Adrenal gland (tissue), 12 donors: ENCODE results near the gene MAN1A1. TPM values are rescaled to one million over a fixed set of nuclear protein-coding genes. Genes with fewer than 3 reads are reported as not detected.

Source experiments
- DNase-seq, 7 donors: peaks; one replicate each; pipeline ENCODE4 v3.0.0-alpha.2; 2019 to 2020
- H3K27ac ChIP-seq, 5 donors: fragments of 200-600 bp; sonication (generic) in 4 of 5; 1 replicate in 3 of 5; 2 replicates in 2 of 5; pipeline versions ENCODE4 v1.5.1 to v1.8.0; 2016 to 2020; ENCODE audit warnings: mild to moderate bottlenecking in 1 of 5
- H3K27me3 ChIP-seq: fragments of 200-600 bp; 2 replicates; pipeline ENCODE4 v1.8.0; 2021
- H3K36me3 ChIP-seq, 2 donors: fragments of 200-600 bp; replicated peaks in 1 of 2; 1 replicate in 1 of 2; 2 replicates in 1 of 2; pipeline versions ENCODE4 v1.5.1 to v1.8.0; 2018 to 2022
- H3K4me1 ChIP-seq, 2 donors: fragments of 200-600 bp; replicated peaks in 1 of 2; 1 replicate in 1 of 2; 2 replicates in 1 of 2; pipeline versions ENCODE4 v1.5.1 to v1.8.0; 2018 to 2021
- H3K4me3 ChIP-seq, 4 donors: fragments of 200-600 bp; sonication (generic) in 3 of 4; one replicate each; pipeline ENCODE4 v1.5.1; 2016 to 2018
- H3K9me3 ChIP-seq, 3 donors: fragments of 200-600 bp; sonication (generic) in 1 of 3; replicated peaks in 1 of 3; 1 replicate in 2 of 3; 2 replicates in 1 of 3; pipeline versions ENCODE4 v1.5.1 to v1.8.0; 2016 to 2021
- POLR2A ChIP-seq, 2 donors: fragments of 450-650 bp; IDR thresholded peaks; one replicate each; pipeline ENCODE4 v1.6.1; 2017; ENCODE audit warnings: antibody characterized with exemption in 2 of 2, mild to moderate bottlenecking in 2 of 2, moderate library complexity in 1 of 2
- WGBS, 4 donors: extraction: QIAGEN DNeasy Blood & Tissue Kit in 2 of 4; methylation state at CpG; one replicate each; pipeline versions ENCODE4 v1.1.5 to v1.1.7; 2013 to 2017; 5-methylcytosine and 5-hydroxymethylcytosine counted together
- intact Hi-C, 2 donors: fragments of 100-400 bp; cut with DNase I; formaldehyde crosslinking; loops; one replicate each; pipeline versions ENCODE4 v1.14.1 to v1.15.0; 2022 to 2023
- polyA plus RNA-seq, 3 donors: library from polyadenylated mRNA; stranded (reverse); fragments of 200-250 nt in 2 of 3; fragments of 350-450 nt in 1 of 3; fragmentation: Illumina TruSeq in 1 of 3; extraction: RNeasy Lipid Tissue Mini Kit (QIAGEN cat#74804) in 1 of 3; gene quantifications; one replicate each; pipeline ENCODE4 v1.2.3, GENCODE V29; 2013 to 2014
- total RNA-seq, 9 donors: library from RNA; depleted of rRNA in 4 of 9; stranded (reverse); fragments of >200 nt in 4 of 9; fragments of 120-200 nt in 1 of 9; fragmentation: NEBNext Ultra II Directional in 1 of 9; extraction: Animal tissue kit (Norgen Biotek cat#: 25700) in 1 of 9; gene quantifications; one replicate each; pipeline versions ENCODE4 v1.1.0 to v1.2.4, GENCODE V29; 2013 to 2023
- TF ChIP-seq, protein P1 (sequence below), 6 experiments: fragments of 450-650 bp in 4 of 6; fragments of 200-600 bp in 2 of 6; sonication (generic) in 1 of 6; IDR thresholded peaks; 1 replicate in 5 of 6; 2 replicates in 1 of 6; pipeline versions ENCODE4 v1.5.1 to v1.8.0; 2016 to 2021; ENCODE audit warnings: antibody characterized with exemption in 6 of 6, mild to moderate bottlenecking in 2 of 6, moderate library complexity in 1 of 6
- donor health status: healthy with polysubstance abuse.
- donor health status: Bipolar disorder and iron deficiency.
- donor health status: DM: yes; HTN: yes; CAD: no.
- donor health status: DM: no; HTN: no; CAD: no.
- donor health status: DM: no; HTN: no; CAD: no.
- donor health status: DM: yes; HTN: yes; CAD: no.

Gene MAN1A1
- total and polyA plus RNA-seq, 12 donors, result 11.1 to 178 (median 108) TPM

DNA sequence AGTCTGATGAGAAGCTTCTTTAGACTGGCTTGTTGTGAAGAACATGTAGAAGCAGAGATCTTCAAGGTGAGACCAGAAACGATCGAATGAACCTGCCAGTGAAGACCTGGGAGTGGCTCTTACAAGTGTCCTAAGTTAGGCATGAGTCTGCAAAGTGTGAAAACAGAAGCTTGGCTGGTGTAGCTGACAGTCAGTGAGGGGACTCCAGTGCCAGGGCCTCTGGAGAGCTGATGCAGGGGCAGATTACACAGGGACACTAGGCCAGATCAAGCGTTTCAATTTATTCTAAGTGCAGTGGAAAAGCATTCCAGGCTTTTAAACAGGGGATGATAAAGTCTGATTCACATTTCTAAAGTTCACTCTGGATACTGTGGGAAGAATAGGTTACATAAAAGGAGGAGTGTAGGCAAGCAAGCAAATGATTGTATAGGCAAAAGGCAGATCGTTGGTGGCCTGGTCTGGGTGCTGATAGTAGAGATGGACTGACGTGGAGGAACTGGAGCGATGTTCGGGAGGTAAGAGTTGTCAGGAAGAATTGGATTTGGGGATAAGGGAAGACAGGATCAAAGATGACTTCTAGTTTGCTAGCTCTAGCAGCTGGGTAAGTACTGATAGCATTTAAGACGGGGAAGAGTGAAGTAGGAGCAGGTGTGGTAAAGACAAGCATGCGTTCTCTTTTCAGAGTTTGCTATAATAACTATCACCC lies 133.5 kb downstream of the MAN1A1 start:
- peaks cover 0 to 12% of the 10 kb centered on the region in 2 donors for H3K4me1 ChIP-seq
- TF ChIP-seq, protein P1, sequence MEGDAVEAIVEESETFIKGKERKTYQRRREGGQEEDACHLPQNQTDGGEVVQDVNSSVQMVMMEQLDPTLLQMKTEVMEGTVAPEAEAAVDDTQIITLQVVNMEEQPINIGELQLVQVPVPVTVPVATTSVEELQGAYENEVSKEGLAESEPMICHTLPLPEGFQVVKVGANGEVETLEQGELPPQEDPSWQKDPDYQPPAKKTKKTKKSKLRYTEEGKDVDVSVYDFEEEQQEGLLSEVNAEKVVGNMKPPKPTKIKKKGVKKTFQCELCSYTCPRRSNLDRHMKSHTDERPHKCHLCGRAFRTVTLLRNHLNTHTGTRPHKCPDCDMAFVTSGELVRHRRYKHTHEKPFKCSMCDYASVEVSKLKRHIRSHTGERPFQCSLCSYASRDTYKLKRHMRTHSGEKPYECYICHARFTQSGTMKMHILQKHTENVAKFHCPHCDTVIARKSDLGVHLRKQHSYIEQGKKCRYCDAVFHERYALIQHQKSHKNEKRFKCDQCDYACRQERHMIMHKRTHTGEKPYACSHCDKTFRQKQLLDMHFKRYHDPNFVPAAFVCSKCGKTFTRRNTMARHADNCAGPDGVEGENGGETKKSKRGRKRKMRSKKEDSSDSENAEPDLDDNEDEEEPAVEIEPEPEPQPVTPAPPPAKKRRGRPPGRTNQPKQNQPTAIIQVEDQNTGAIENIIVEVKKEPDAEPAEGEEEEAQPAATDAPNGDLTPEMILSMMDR (IDR thresholded peaks at IDR 0.05), result no peak
- no peak for TF ChIP-seq POLR2A (IDR thresholded peaks at IDR 0.05)

DNA sequence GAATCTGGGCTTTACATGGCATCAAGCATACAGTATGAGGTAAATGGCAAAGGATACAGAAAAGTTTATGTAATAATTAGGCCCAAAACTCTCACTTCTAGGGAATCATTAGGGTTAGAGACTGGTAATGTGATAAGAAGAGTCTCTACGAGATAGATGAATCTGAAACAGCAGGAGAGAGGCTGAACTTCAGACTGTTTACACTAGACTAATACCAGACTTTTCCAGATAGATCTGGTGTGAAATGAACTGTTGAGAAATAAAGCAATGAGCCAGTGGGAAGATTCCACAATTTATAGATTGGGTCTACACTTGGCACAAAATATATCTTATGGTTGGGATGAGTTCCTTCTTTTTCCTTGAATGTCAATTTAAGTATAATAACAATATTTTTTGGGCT lies 134.3 kb downstream of the MAN1A1 start:
- Histone ChIP-seq H3K4me1 (peaks cover 0 to 6% of the 10 kb centered on the region in 2 donors), H3K4me3 (no peak overlapping the region), H3K9me3 (no peaks in the 10 kb centered on the region), H3K27me3 (no peaks in the 10 kb centered on the region), H3K27ac (no peak overlapping the region), H3K36me3 (no peaks in the 10 kb centered on the region)
- no peak for DNase-seq
- intact Hi-C loops, result no loop called here
- 58 to 76% (median 71%) methylated on average over 1 of the region's 1 CpG for WGBS, 4 donors
- no peak for TF ChIP-seq POLR2A (IDR thresholded peaks at IDR 0.05)
- TF ChIP-seq, protein P1 (IDR thresholded peaks at IDR 0.05), result no peak

More for the DNA sequence above, 133.5 kb downstream of the MAN1A1 start:
- Histone ChIP-seq H3K27me3 (no peaks in the 10 kb centered on the region), H3K4me3 (no peak overlapping the region), H3K9me3 (no peaks in the 10 kb centered on the region), H3K36me3 (no peaks in the 10 kb centered on the region), H3K27ac (no peak overlapping the region)
- WGBS, 4 donors, result 92 to 95% (median 94%) methylated on average over 9 of the region's 9 CpGs
- no peak for DNase-seq
- intact Hi-C loops, result no loop called here

DNA sequence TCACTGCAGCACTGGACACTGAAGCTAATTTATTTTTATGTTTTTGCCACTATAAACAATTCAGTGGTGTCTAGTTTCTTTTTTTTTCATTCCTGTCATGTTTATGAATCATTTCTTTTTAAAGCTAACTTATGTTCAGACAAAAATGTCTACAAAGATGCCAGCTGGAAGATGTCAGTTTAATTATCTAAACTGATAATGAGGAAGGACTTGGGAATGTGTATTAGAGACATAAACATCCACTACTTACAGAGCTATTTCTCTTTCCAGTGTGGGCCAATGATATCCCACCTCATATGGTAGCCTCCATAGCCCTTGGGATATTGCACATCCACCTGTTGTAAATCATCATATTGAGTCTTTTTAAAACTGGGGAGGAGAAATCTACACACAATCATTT lies 139.0 kb downstream of the MAN1A1 start:
- TF ChIP-seq, protein P1 (IDR thresholded peaks at IDR 0.05), result no peak
- TF ChIP-seq POLR2A (IDR thresholded peaks at IDR 0.05), result no peak
- Histone ChIP-seq H3K9me3 (no peaks in the 10 kb centered on the region), H3K36me3 (no peaks in the 10 kb centered on the region), H3K4me3 (no peak overlapping the region), H3K27me3 (no peaks in the 10 kb centered on the region), H3K4me1 (no peaks in the 10 kb centered on the region), H3K27ac (no peak overlapping the region)
- intact Hi-C loops, result no loop called here
- no peak for DNase-seq

DNA sequence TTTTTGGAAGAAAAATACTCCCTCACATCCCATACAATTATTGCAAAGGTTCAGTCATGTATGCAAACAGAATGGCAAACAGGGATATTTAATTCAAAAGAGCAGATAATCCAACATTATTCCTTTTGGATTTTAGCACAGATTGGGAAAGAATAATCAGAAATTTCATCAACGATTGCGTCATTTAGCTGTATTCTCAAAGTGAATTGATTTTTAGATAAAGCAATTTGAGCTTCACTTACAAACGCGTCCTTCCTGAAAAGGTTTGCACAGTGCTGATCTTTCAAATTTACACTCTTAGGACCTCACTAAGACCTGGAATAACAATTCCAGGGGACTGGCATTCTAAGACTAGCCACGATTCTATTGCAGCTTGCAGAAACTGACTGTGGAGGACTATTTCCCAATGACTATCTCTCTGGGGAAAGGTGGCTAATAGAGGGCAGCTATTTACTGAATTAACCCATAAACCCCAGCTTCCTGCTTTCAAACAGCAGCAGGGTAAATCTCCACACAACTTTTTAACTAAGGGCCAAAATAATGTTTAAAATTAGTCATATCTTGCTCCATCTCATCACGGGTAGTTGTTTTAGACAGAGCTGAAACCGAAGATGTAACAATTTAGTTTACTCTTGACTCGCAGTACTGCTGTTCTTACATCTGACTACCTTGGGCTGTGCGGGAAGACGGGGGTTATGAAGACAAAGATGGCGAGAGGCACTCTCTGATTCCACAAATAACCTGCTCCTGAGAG lies 139.9 kb downstream of the MAN1A1 start:
- no peak overlapping the region for H3K27ac ChIP-seq
- intact Hi-C loops, result no loop called here
- H3K4me1 ChIP-seq, result no peaks in the 10 kb centered on the region
- whole genome bisulfite sequencing, 4 donors, result 67 to 82% (median 70%) methylated on average over 11 of the region's 11 CpGs
- no peaks in the 10 kb centered on the region for H3K9me3 ChIP-seq
- H3K4me3 ChIP-seq, result no peak overlapping the region
- no peak for TF ChIP-seq POLR2A (IDR thresholded peaks at IDR 0.05)
- TF ChIP-seq, protein P1 (IDR thresholded peaks at IDR 0.05), result no peak
- no peak for DNase-seq
- no peaks in the 10 kb centered on the region for H3K36me3 ChIP-seq
- H3K27me3 ChIP-seq, result no peaks in the 10 kb centered on the region
